HL-60 (cell line): ENCODE data around the gene LARGE2.

Experiments used
- POLR2AphosphoS5 ChIP-seq: IDR thresholded peaks from 2 replicates; pipeline ENCODE4 v1.6.1; 2012; ENCODE audit warnings: low read depth
- TF ChIP-seq, protein P1 (sequence below): IDR thresholded peaks from one replicate; pipeline ENCODE4 v1.5.1; 2011; ENCODE audit warnings: low read length, control low read depth, inconsistent platforms; ENCODE audit not compliant: insufficient read depth
- TF ChIP-seq, protein P2 (sequence below): IDR thresholded peaks from 2 replicates; pipeline ENCODE4 v1.6.1; 2012; ENCODE audit warnings: low read depth; ENCODE audit not compliant: insufficient replicate concordance

DNA sequence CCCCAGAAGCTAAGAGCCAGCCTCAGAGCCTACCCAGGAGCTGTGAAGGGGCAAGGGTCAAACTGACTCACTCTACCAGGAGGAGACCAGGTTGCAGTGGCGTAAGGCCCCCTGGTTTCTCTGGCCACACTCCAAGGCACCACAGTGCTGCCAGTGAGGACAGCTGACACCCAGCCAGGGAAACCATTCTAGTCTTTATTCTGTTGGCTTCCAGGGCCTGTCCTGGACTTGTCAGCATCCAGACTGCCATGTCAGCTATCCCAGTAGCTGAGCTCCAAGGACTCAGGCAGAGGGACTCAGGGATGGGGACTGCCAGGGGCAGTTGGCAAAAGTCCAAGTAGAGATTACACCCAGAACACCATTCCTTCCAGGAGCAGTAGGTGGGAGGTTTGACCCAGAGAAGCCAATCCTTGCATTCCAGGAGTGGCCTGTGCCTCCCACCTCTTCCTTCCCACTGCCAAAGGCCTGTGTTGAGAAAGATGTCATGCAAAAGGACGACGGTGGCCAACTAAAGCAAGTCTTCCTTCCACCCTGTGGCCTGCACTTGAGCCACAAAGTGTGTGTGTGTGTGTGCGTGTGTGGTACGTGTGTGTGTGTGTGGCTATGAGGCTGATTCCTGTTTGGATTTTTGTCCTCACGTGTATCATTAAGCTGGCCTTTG, 40.6 kb upstream of the LARGE2 start:
- TF ChIP-seq, protein P1, sequence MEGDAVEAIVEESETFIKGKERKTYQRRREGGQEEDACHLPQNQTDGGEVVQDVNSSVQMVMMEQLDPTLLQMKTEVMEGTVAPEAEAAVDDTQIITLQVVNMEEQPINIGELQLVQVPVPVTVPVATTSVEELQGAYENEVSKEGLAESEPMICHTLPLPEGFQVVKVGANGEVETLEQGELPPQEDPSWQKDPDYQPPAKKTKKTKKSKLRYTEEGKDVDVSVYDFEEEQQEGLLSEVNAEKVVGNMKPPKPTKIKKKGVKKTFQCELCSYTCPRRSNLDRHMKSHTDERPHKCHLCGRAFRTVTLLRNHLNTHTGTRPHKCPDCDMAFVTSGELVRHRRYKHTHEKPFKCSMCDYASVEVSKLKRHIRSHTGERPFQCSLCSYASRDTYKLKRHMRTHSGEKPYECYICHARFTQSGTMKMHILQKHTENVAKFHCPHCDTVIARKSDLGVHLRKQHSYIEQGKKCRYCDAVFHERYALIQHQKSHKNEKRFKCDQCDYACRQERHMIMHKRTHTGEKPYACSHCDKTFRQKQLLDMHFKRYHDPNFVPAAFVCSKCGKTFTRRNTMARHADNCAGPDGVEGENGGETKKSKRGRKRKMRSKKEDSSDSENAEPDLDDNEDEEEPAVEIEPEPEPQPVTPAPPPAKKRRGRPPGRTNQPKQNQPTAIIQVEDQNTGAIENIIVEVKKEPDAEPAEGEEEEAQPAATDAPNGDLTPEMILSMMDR, result no peak
- no peak for TF ChIP-seq POLR2AphosphoS5
- TF ChIP-seq, protein P2, sequence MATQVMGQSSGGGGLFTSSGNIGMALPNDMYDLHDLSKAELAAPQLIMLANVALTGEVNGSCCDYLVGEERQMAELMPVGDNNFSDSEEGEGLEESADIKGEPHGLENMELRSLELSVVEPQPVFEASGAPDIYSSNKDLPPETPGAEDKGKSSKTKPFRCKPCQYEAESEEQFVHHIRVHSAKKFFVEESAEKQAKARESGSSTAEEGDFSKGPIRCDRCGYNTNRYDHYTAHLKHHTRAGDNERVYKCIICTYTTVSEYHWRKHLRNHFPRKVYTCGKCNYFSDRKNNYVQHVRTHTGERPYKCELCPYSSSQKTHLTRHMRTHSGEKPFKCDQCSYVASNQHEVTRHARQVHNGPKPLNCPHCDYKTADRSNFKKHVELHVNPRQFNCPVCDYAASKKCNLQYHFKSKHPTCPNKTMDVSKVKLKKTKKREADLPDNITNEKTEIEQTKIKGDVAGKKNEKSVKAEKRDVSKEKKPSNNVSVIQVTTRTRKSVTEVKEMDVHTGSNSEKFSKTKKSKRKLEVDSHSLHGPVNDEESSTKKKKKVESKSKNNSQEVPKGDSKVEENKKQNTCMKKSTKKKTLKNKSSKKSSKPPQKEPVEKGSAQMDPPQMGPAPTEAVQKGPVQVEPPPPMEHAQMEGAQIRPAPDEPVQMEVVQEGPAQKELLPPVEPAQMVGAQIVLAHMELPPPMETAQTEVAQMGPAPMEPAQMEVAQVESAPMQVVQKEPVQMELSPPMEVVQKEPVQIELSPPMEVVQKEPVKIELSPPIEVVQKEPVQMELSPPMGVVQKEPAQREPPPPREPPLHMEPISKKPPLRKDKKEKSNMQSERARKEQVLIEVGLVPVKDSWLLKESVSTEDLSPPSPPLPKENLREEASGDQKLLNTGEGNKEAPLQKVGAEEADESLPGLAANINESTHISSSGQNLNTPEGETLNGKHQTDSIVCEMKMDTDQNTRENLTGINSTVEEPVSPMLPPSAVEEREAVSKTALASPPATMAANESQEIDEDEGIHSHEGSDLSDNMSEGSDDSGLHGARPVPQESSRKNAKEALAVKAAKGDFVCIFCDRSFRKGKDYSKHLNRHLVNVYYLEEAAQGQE, result no peak
